Activated CD4-positive, alpha-beta T cell treated with anti-CD3 and anti-CD28 coated beads, Interleukin-2, Interleukin-4, amounts not matched to agents 100 ng/mL and 50 ng/mL, durations not matched to agents 16 hours and 8 hours (primary cell): Measurements from ENCODE around the gene RFNG.

Experiments used
- DNase-seq: peaks from one replicate; pipeline ENCODE4 v3.0.0-alpha.2; 2020; ENCODE audit warnings: low spot score

The RFNG gene

GRCh38 chr17:82051776-82052637 is at the start of gene RFNG, which contains the start of gene GPS1:
TSS of gene RFNG (minus strand) at chr17:82051811. CDS start at chr17:82051766, 45 bp downstream.
TSS of gene GPS1 (plus strand) at chr17:82051898. CDS start at chr17:82051932, 34 bp downstream.
- DNase-seq: peak; percentile 75

GRCh38 chr17:82101301-82101715 is 49.7 kb upstream of the RFNG start:
- DNase-seq: no peak

- no peak for DNase-seq
These were observed 49.1 kb upstream of the RFNG start for GRCh38 chr17:82100502-82101298.

GRCh38 chr17:82098939-82099763 is 47.5 kb upstream of the RFNG start:
- no peak for DNase-seq

- peak; percentile 96 for DNase-seq
These were observed 46.7 kb upstream of the RFNG start, which contains the start of gene FASN for GRCh38 chr17:82098169-82098938. TSS of gene FASN (minus strand) at chr17:82098236. CDS start at chr17:82096445, 1,791 bp downstream.

- DNase-seq: no peak
These were observed 46.2 kb upstream of the RFNG start for GRCh38 chr17:82097919-82098168.

GRCh38 chr17:82097184-82097918 is 45.7 kb upstream of the RFNG start:
- no peak for DNase-seq

GRCh38 chr17:82096709-82097183 is 45.1 kb upstream of the RFNG start:
- DNase-seq: no peak

GRCh38 chr17:82095777-82096708 is 44.4 kb upstream of the RFNG start:
- DNase-seq: no peak

- no peak for DNase-seq
These were observed 43.5 kb upstream of the RFNG start for GRCh38 chr17:82094931-82095776.

GRCh38 chr17:82092995-82093751 is 41.6 kb upstream of the RFNG start:
- no peak for DNase-seq

GRCh38 chr17:82092628-82092994 is 41.0 kb upstream of the RFNG start:
- DNase-seq: no peak

GRCh38 chr17:82092094-82092586 is 40.5 kb upstream of the RFNG start:
- DNase-seq: no peak

GRCh38 chr17:82091264-82092066 is 39.9 kb upstream of the RFNG start:
- DNase-seq: no peak

GRCh38 chr17:82090549-82091263 is 39.1 kb upstream of the RFNG start:
- no peak for DNase-seq
